H1 (cell line): ENCODE results near the gene AGR2. TPM values are rescaled to one million over a fixed set of nuclear protein-coding genes. Genes with fewer than 3 reads are reported as not detected.

Experiments
- CTCF ChIA-PET: fragments of 300-600 bp; sonication (Branson Sonifier 250); formaldehyde crosslinking; loops from one replicate; lab custom pipeline; 2021; ENCODE audit not compliant: partially characterized antibody; lab: Charles Lee
- POLR2A ChIA-PET: fragments of 300-600 bp; sonication (Branson Sonifier 250); formaldehyde crosslinking; loops from one replicate; lab custom pipeline; 2021; ENCODE audit warnings: inconsistent platforms; ENCODE audit not compliant: partially characterized antibody; lab: Charles Lee
- DNase-seq, 2 experiments: peaks; one replicate each; pipeline versions ENCODE4 v3.0.0 to v3.0.0-alpha.2; 2010 to 2022; ENCODE audit warnings: low spot score in 2 of 2, low read depth in 1 of 2, mixed read lengths in 1 of 2
- FAIRE-seq: peaks from 2 replicates; lab custom pipeline; 2011; peaks lifted over from hg19 to GRCh38; lab: Jason Lieb, UNC
- H2AFZ ChIP-seq: 2 replicates; pipeline ENCODE4 v1.8.1; 2012; ENCODE audit warnings: low read length, inconsistent platforms
- H2AK5ac ChIP-seq: 2 replicates; pipeline ENCODE4 v1.6.1; 2013; ENCODE audit warnings: low read depth, low read length
- H2BK120ac ChIP-seq: replicated peaks from 2 replicates; pipeline ENCODE3; 2013; ENCODE audit warnings: low read depth, low read length, inconsistent platforms
- H2BK12ac ChIP-seq: 2 replicates; pipeline ENCODE4 v1.6.1; 2013; ENCODE audit warnings: low read depth, low read length
- H2BK15ac ChIP-seq: 2 replicates; pipeline ENCODE4 v1.6.1; 2013; ENCODE audit warnings: low read length
- H2BK20ac ChIP-seq: 2 replicates; pipeline ENCODE4 v1.6.1; 2013; ENCODE audit warnings: low read length
- H2BK5ac ChIP-seq: 2 replicates; pipeline ENCODE4 v1.6.1; 2013; ENCODE audit warnings: low read depth, low read length
- H3K14ac ChIP-seq: 2 replicates; pipeline ENCODE4 v1.6.1; 2013; ENCODE audit warnings: inconsistent platforms; ENCODE audit not compliant: insufficient read length
- H3K18ac ChIP-seq: 2 replicates; pipeline ENCODE4 v1.6.1; 2013; ENCODE audit warnings: low read length; ENCODE audit errors: extremely low read depth
- H3K23ac ChIP-seq: 2 replicates; pipeline ENCODE4 v1.6.1; 2013; ENCODE audit warnings: inconsistent platforms; ENCODE audit not compliant: insufficient read length
- H3K23me2 ChIP-seq: 2 replicates; pipeline ENCODE4 v1.6.1; 2013; ENCODE audit warnings: low read depth, low read length
- H3K27ac ChIP-seq: 2 replicates; pipeline ENCODE4 v1.6.1; 2011; ENCODE audit warnings: low read depth, low read length, inconsistent platforms
- H3K27me3 ChIP-seq, 4 experiments: replicated peaks in 1 of 4; 1 replicate in 1 of 4; 2 replicates in 3 of 4; pipeline versions ENCODE4 v1.6.1 to v1.8.1; 2011 to 2013; ENCODE audit warnings: low read length in 3 of 4, mild to moderate bottlenecking in 3 of 4, inconsistent platforms in 2 of 4, mixed read lengths in 2 of 4, moderate library complexity in 1 of 4; ENCODE audit not compliant: control insufficient read depth in 3 of 4, insufficient read depth in 3 of 4; ENCODE audit errors: extremely low read depth in 1 of 4
- H3K36me3 ChIP-seq, 4 experiments: 2 replicates each; pipeline versions ENCODE4 v1.6.1 to v1.8.1; 2011 to 2013; ENCODE audit warnings: mild to moderate bottlenecking in 4 of 4, low read length in 3 of 4, moderate library complexity in 2 of 4, control low read depth in 1 of 4, inconsistent platforms in 1 of 4; ENCODE audit not compliant: insufficient read depth in 4 of 4, control insufficient read depth in 2 of 4
- H3K4ac ChIP-seq: replicated peaks from 2 replicates; pipeline ENCODE3; 2013; ENCODE audit warnings: low read length, low read depth, mixed read lengths, inconsistent platforms; ENCODE audit not compliant: insufficient read length
- H3K4me1 ChIP-seq, 4 experiments: replicated peaks in 1 of 4; 1 replicate in 1 of 4; 2 replicates in 3 of 4; pipeline versions ENCODE4 v1.6.1 to v1.8.1; 2011 to 2013; ENCODE audit warnings: low read length in 3 of 4, inconsistent platforms in 2 of 4, mixed read lengths in 1 of 4; ENCODE audit not compliant: insufficient read depth in 4 of 4, control insufficient read depth in 3 of 4
- H3K4me2 ChIP-seq, 2 experiments: 2 replicates each; pipeline versions ENCODE4 v1.6.1 to v1.8.1; 2011 to 2013; ENCODE audit warnings: low read depth in 2 of 2, low read length in 2 of 2, control low read depth in 1 of 2, inconsistent platforms in 1 of 2, mild to moderate bottlenecking in 1 of 2; ENCODE audit not compliant: insufficient read depth in 1 of 2
- H3K4me3 ChIP-seq, 4 experiments: fragments of 200-600, 300-600 bp in 1 of 4; sonication (generic), shearing (Covaris generic), sonication (Bioruptor Twin) in 1 of 4; 2 replicates each; pipeline versions ENCODE4 v1.5.1 to v1.8.1; 2011 to 2016; ENCODE audit warnings: low read length in 4 of 4, low read depth in 3 of 4, control low read depth in 2 of 4, inconsistent platforms in 2 of 4, mild to moderate bottlenecking in 2 of 4, mixed read lengths in 1 of 4, moderate library complexity in 1 of 4; ENCODE audit not compliant: insufficient read depth in 2 of 4; ENCODE audit errors: extremely low read depth in 1 of 4
- H3K56ac ChIP-seq: replicated peaks from 2 replicates; pipeline ENCODE3; 2013; ENCODE audit warnings: low read depth, mild to moderate bottlenecking, mixed read lengths, low read length, inconsistent platforms; ENCODE audit not compliant: insufficient read length
- H3K79me1 ChIP-seq: 2 replicates; pipeline ENCODE4 v1.6.1; 2013; ENCODE audit warnings: low read depth, low read length, control low read depth
- H3K79me2 ChIP-seq, 2 experiments: 2 replicates each; pipeline versions ENCODE4 v1.6.1 to v1.8.1; 2012 to 2013; ENCODE audit warnings: low read length in 2 of 2, mild to moderate bottlenecking in 2 of 2, inconsistent platforms in 1 of 2; ENCODE audit not compliant: insufficient read depth in 2 of 2, control insufficient read depth in 1 of 2
- H3K9ac ChIP-seq, 4 experiments: replicated peaks in 1 of 4; 1 replicate in 1 of 4; 2 replicates in 3 of 4; pipeline versions ENCODE4 v1.6.1 to v1.8.1; 2011 to 2013; ENCODE audit warnings: low read depth in 3 of 4, low read length in 3 of 4, control low read depth in 2 of 4, mild to moderate bottlenecking in 2 of 4, moderate library complexity in 2 of 4, inconsistent platforms in 1 of 4; ENCODE audit errors: extremely low read depth in 1 of 4
- H3K9me3 ChIP-seq, 2 experiments: 2 replicates each; pipeline versions ENCODE4 v1.6.1 to v1.8.1; 2012 to 2013; ENCODE audit warnings: mild to moderate bottlenecking in 2 of 2, moderate library complexity in 2 of 2, control low read depth in 1 of 2, inconsistent platforms in 1 of 2, low read depth in 1 of 2, low read length in 1 of 2, mixed read lengths in 1 of 2; ENCODE audit not compliant: insufficient read depth in 2 of 2
- H4K20me1 ChIP-seq, 2 experiments: replicated peaks in 1 of 2; 2 replicates each; pipeline versions ENCODE3 to v1.8.1; 2011 to 2013; ENCODE audit warnings: inconsistent platforms in 2 of 2, low read length in 2 of 2, mild to moderate bottlenecking in 1 of 2; ENCODE audit not compliant: insufficient read depth in 2 of 2, control insufficient read depth in 1 of 2
- H4K5ac ChIP-seq: 2 replicates; pipeline ENCODE4 v1.6.1; 2013; ENCODE audit warnings: low read length, low read depth, mixed read lengths, inconsistent platforms; ENCODE audit not compliant: insufficient read length
- H4K8ac ChIP-seq: 2 replicates; pipeline ENCODE4 v1.8.0; 2013; ENCODE audit warnings: mild to moderate bottlenecking, moderate library complexity, low read length, inconsistent platforms; ENCODE audit not compliant: insufficient read depth; ENCODE audit errors: extremely low read depth
- H4K91ac ChIP-seq: replicated peaks from 2 replicates; pipeline ENCODE3; 2013; ENCODE audit warnings: low read length, mixed read lengths, inconsistent platforms; ENCODE audit not compliant: insufficient read length
- TBP ChIP-seq: IDR thresholded peaks from 2 replicates; pipeline ENCODE4 v1.6.1; 2011; ENCODE audit warnings: low read depth, low read length, improper control_type of control experiment
- WGBS, 2 experiments: shearing (Covaris generic) in 1 of 2; methylation state at CpG; one replicate each; pipeline versions ENCODE4 v1.1.6 to v1.1.7; 2013 to 2015; ENCODE audit warnings: low lambda C conversion rate in 2 of 2, mixed read lengths in 2 of 2, inconsistent platforms in 1 of 2, low coverage in 1 of 2, missing lambda C conversion rate in 1 of 2; ENCODE audit not compliant: insufficient replicate concordance in 2 of 2, insufficient coverage in 1 of 2, insufficient read length in 1 of 2; ENCODE audit errors: extremely low coverage in 1 of 2, missing lambda C conversion rate in 1 of 2; 5-methylcytosine and 5-hydroxymethylcytosine counted together
- polyA plus RNA-seq, 7 experiments: library from polyadenylated mRNA; depleted of rRNA in 3 of 7; stranded (reverse) in 5 of 7; unstranded in 2 of 7; fragments of >200 nt in 5 of 7; fragments of 200-250 nt in 2 of 7; gene quantifications; 1 replicate in 5 of 7; 2 replicates in 1 of 7; 4 replicates in 1 of 7; pipeline versions ENCODE4 v1.2.1 to v1.2.3, GENCODE V29; 2011 to 2013; ENCODE audit warnings: missing spikeins in 2 of 7, mixed read lengths in 2 of 7
- total RNA-seq: library from RNA; stranded (reverse); fragmentation: NEBNext Ultra II Directional; extraction: Animal tissue kit (Norgen Biotek cat#: 25700); gene quantifications from 2 replicates; pipeline ENCODE4 v1.2.1, GENCODE V29; 2021

Gene AGR2
- total and polyA plus RNA-seq, 2 of the 8 experiments (the other 6 are each of a cell fraction or from before 2014, with no cell fraction given): not detected

GRCh38 chr7:16764942-16765341 lies 39.9 kb downstream of the AGR2 start:
- Histone ChIP-seq H2BK20ac (no peak overlapping the region), H4K20me1 (no peaks in the 10 kb centered on the region), H4K5ac (no peak overlapping the region), H3K4ac (no peak overlapping the region), H3K4me3 (no peak overlapping the region), H3K23me2 (no peaks in the 10 kb centered on the region), H2BK5ac (no peak overlapping the region), H2AFZ (no peak overlapping the region), H3K14ac (no peak overlapping the region), H4K91ac (no peak overlapping the region), H3K9ac (no peak overlapping the region), H3K27me3 (no peaks in the 10 kb centered on the region), H3K9me3 (no peaks in the 10 kb centered on the region), H2BK120ac (no peak overlapping the region), H2BK15ac (no peak overlapping the region), H3K4me2 (no peak overlapping the region), H2AK5ac (no peak overlapping the region), H3K36me3 (no peaks in the 10 kb centered on the region), H3K79me2 (peaks cover 0 to 27% of the 10 kb centered on the region in 2 experiments; a peak in 2 of 4 replicates), H3K18ac (no peak overlapping the region), H3K27ac (no peak overlapping the region), H2BK12ac (no peak overlapping the region), H4K8ac (no peak overlapping the region), H3K4me1 (no peaks in the 10 kb centered on the region), H3K56ac (no peak overlapping the region), H3K23ac (no peak overlapping the region), H3K79me1 (no peaks in the 10 kb centered on the region)
- FAIRE-seq (no peak), DNase-seq (no peak)
- WGBS, 2 experiments: 88% methylated on average over 3 of the region's 3 CpGs; no CpG with 5 or more reads in 1 of the 2 experiments
- POLR2A ChIA-PET: no interaction called here
- CTCF ChIA-PET: interaction anchor here (2.1 kb wide), 1 partner anchor 35 kb away, joined by 5 read pairs; no protein-coding TSS in a partner anchor
- no peak for TF ChIP-seq TBP
